Thyroid gland (tissue), 4 donors: ENCODE data around the gene YWHAG. TPM values are rescaled to one million over a fixed set of nuclear protein-coding genes. Genes with fewer than 3 reads are reported as not detected.

Experiments used
- DNase-seq, 2 donors: peaks; one replicate each; pipeline ENCODE4 v3.0.0-alpha.2; 2019
- H3K27ac ChIP-seq, 3 donors: fragments of 200-600 bp; sonication (generic); 1 replicate in 2 of 3; 2 replicates in 1 of 3; pipeline ENCODE4 v1.5.1; 2016 to 2019; ENCODE audit warnings: mild to moderate bottlenecking in 1 of 3, moderate library complexity in 1 of 3
- H3K27me3 ChIP-seq: fragments of 200-600 bp; sonication (generic); one replicate; pipeline ENCODE4 v1.5.1; 2019
- H3K36me3 ChIP-seq, 2 donors: fragments of 200-600 bp; sonication (generic); one replicate each; pipeline ENCODE4 v1.5.1; 2016 to 2019
- H3K4me1 ChIP-seq, 2 donors: fragments of 200-600 bp; sonication (generic); one replicate each; pipeline ENCODE4 v1.5.1; 2017 to 2019
- H3K4me3 ChIP-seq, 3 donors: fragments of 200-600 bp; sonication (generic); replicated peaks in 1 of 3; 1 replicate in 2 of 3; 2 replicates in 1 of 3; pipeline ENCODE4 v1.5.1; 2016; ENCODE audit warnings: mild to moderate bottlenecking in 1 of 3
- H3K9me3 ChIP-seq: fragments of 200-600 bp; sonication (generic); one replicate; pipeline ENCODE4 v1.5.1; 2017
- POLR2A ChIP-seq, 2 donors: fragments of 450-650 bp; IDR thresholded peaks; one replicate each; pipeline ENCODE4 v1.6.1; 2017; ENCODE audit warnings: antibody characterized with exemption in 2 of 2, mild to moderate bottlenecking in 2 of 2, moderate library complexity in 1 of 2
- WGBS, 2 donors: methylation state at CpG; one replicate each; pipeline ENCODE4 v1.1.5; 2017; 5-methylcytosine and 5-hydroxymethylcytosine counted together
- intact Hi-C: fragments of 100-400 bp; cut with DNase I; formaldehyde crosslinking; loops from one replicate; pipeline ENCODE4 v1.15.1; 2023
- total RNA-seq, 4 donors: library from RNA; depleted of rRNA; stranded (reverse); fragments of >200 nt; gene quantifications; one replicate each; pipeline ENCODE4 v1.2.3, GENCODE V29; 2016
- TF ChIP-seq, protein P1 (sequence below), 6 experiments: fragments of 200-600 bp in 3 of 6; fragments of 450-650 bp in 3 of 6; sonication (generic) in 3 of 6; IDR thresholded peaks; one replicate each; pipeline ENCODE4 v1.5.1; 2016 to 2019; ENCODE audit warnings: antibody characterized with exemption in 6 of 6, mild to moderate bottlenecking in 2 of 6, inconsistent platforms in 1 of 6, moderate library complexity in 1 of 6

Gene YWHAG
- total RNA-seq, 4 donors from 2014 or later: 37.4 to 43.4 (median 41.4) TPM

DNA sequence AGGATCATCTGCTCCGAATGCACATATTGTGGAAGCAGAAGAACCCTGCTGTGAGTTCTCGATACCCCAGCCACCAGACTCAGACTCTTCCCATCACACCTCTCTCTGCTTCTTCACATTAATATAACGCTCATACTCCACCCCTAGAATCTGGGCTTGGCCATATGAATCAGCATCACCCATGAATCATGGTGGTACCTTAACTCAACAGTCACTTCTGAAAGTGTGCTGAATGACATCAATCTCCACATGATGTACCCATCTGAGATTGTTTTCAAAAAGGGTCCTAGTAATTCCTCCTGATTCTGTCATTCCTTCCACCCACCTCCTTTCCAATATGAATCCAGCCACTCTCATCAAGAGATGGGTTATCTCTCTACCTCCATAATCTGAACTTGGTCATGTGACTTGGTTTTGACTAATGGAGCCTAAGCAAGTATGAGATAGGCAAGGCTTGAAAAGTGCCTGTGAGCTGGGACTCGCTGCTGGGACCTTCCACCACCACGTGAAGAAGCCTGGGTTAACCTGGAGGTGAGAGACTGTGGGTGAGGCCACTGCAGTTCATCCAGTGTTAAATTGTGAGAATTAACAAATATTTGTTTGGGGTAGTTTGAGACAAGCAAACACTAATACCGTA lies 15.4 kb downstream of the YWHAG start:
- peaks cover 36 to 38% of the 10 kb centered on the region in 2 donors for H3K4me1 ChIP-seq
- H3K36me3 ChIP-seq: peaks cover 28 to 29% of the 10 kb centered on the region in 2 donors
- no peak for DNase-seq
- no peak for TF ChIP-seq POLR2A (IDR thresholded peaks at IDR 0.05)
- TF ChIP-seq, protein P1, sequence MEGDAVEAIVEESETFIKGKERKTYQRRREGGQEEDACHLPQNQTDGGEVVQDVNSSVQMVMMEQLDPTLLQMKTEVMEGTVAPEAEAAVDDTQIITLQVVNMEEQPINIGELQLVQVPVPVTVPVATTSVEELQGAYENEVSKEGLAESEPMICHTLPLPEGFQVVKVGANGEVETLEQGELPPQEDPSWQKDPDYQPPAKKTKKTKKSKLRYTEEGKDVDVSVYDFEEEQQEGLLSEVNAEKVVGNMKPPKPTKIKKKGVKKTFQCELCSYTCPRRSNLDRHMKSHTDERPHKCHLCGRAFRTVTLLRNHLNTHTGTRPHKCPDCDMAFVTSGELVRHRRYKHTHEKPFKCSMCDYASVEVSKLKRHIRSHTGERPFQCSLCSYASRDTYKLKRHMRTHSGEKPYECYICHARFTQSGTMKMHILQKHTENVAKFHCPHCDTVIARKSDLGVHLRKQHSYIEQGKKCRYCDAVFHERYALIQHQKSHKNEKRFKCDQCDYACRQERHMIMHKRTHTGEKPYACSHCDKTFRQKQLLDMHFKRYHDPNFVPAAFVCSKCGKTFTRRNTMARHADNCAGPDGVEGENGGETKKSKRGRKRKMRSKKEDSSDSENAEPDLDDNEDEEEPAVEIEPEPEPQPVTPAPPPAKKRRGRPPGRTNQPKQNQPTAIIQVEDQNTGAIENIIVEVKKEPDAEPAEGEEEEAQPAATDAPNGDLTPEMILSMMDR (IDR thresholded peaks at IDR 0.05): no peak
- no peaks in the 10 kb centered on the region for H3K9me3 ChIP-seq
- H3K27me3 ChIP-seq: no peaks in the 10 kb centered on the region
- H3K27ac ChIP-seq: no peak overlapping the region
- H3K4me3 ChIP-seq: no peak overlapping the region
- 93 to 96% methylated on average over 6 of the region's 6 CpGs for WGBS, 2 donors
- intact Hi-C loops: no loop called here

DNA sequence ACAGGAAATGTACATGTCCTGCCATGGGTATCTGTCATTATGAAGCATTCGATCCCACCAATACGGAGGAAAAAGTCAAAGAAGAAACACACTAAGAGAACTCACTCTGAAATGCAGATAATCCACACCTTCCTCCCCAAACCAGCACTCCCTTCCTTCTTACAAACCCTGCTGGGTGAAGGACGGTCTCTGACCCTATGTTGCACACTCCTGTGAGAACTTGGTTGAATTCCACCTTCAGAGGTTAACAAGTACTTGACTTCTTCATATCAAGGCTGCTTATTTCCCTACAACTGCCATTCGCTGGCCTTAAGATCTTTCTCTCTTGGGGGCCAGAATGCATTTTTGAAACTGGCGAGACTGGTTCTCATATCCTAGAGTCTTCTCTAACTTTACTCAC lies 16.6 kb downstream of the YWHAG start:
- Histone ChIP-seq H3K4me3 (no peak overlapping the region), H3K9me3 (no peaks in the 10 kb centered on the region), H3K4me1 (peaks cover 43 to 48% of the 10 kb centered on the region in 2 donors), H3K36me3 (peaks cover 27 to 28% of the 10 kb centered on the region in 2 donors), H3K27me3 (no peaks in the 10 kb centered on the region), H3K27ac (peak overlapping the region in 1 of 3 donors; percentile 95)
- WGBS, 2 donors: 87 to 90% methylated on average over 5 of the region's 5 CpGs
- TF ChIP-seq POLR2A (IDR thresholded peaks at IDR 0.05): no peak
- TF ChIP-seq, protein P1 (IDR thresholded peaks at IDR 0.05): no peak
- intact Hi-C loops: no loop called here
- no peak for DNase-seq

DNA sequence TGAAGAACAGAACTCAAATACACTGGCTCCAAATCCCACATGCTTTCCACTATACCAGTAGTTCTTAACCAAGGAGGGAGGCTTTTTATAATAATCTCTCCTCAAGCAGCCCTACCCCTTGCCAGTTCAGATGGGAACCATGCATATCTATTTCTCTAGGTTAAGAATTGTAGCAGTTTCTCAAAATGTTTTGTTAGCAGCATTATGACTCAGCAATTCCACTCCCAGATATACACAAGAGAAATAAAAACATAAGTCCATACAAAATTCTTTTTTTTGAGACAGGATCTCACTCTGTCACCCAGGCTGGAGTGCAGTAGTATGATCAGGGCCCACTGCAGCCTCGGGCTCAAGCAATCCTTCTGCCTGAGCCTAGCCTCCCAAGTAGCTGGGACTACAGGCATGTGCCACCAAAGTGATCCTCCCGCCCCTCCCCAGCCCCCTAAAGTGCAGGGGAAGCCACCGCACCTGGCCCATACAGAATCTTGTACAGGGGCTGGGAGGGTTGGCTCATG lies 18.1 kb downstream of the YWHAG start:
- 73 to 82% methylated on average over 3 of the region's 3 CpGs for WGBS, 2 donors
- Histone ChIP-seq H3K27me3 (no peaks in the 10 kb centered on the region), H3K4me1 (peaks cover 43 to 48% of the 10 kb centered on the region in 2 donors), H3K9me3 (no peaks in the 10 kb centered on the region), H3K36me3 (peaks cover 13 to 15% of the 10 kb centered on the region in 2 donors), H3K27ac (peak overlapping the region; percentile 83 to 95 (median 84)), H3K4me3 (no peak overlapping the region)
- peak in 1 of 2 donors; percentile 28 for DNase-seq
- TF ChIP-seq, protein P1 (IDR thresholded peaks at IDR 0.05): no peak
- no peak for TF ChIP-seq POLR2A (IDR thresholded peaks at IDR 0.05)
- intact Hi-C loops: no loop called here

DNA sequence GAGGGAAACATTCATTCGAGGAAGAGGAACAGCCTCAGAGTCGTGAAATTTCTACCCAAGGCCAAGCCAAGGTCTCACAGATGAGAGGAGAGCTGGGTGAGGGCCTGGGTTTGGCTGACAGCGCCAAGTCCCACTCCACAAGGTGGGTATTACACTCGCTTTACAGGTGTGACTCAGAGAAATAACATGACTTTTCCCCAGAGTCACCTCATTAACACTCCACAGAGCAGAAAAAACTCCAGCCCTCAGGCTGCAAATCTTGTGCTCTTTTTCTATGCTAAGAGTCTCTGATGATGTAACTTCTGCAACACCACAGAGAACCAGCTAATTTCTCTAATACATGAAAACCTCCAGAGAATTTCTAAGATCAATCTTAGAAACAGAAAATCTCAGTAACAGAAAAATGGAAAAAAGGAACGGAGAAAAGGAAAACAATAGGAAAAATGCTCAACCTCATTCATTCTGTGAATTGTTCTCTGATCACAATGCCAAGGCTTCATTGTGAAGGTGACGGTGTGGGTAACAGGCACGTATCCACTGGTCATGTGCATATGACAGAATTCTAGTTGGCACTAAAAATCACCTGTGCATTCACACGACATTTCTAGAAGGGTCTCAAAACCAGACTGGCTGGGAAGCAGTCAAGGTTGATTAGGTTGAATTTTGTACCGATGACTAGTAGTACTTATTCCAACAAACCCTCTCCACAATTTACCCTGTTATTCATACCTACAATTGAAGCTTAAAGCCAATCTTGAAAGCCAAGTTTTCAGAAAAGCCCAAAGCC lies 20.3 kb downstream of the YWHAG start:
- Histone ChIP-seq H3K27me3 (no peaks in the 10 kb centered on the region), H3K36me3 (peaks cover 4 to 5% of the 10 kb centered on the region in 2 donors), H3K27ac (peak overlapping the region; percentile 5 to 95 (median 84)), H3K4me3 (no peak overlapping the region), H3K4me1 (peaks cover 52 to 56% of the 10 kb centered on the region in 2 donors), H3K9me3 (no peaks in the 10 kb centered on the region)
- TF ChIP-seq, protein P1 (IDR thresholded peaks at IDR 0.05): no peak
- no peak for TF ChIP-seq POLR2A (IDR thresholded peaks at IDR 0.05)
- DNase-seq: peak; percentile 27 to 55
- WGBS, 2 donors: 50 to 55% methylated on average over 9 of the region's 9 CpGs
- intact Hi-C loops: no loop called here

DNA sequence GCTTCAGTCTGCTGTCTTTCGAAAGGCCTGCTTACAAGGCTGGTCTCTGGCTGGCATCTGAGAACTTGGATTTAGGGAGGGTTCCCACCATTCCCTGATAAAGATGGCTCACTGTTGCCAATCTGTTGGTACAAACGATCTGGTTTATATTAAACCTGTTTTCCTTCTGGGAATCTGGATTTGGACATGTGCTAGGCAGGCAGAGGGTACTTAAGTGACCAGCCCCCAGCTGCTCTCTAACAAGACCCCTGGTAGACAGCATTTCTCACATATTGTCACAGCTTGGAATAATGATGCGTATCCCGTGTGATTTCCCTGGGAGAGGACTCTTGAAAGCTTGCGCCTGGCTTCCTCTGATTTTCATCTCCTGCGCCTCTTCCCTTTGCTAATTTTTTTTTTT lies 21.6 kb downstream of the YWHAG start:
- H3K9me3 ChIP-seq: no peaks in the 10 kb centered on the region
- intact Hi-C loops: no loop called here
- WGBS, 2 donors: 78 to 85% methylated on average over 6 of the region's 6 CpGs

More for the DNA sequence above, 21.6 kb downstream of the YWHAG start:
- TF ChIP-seq, protein P1 (IDR thresholded peaks at IDR 0.05): no peak
- no peak for TF ChIP-seq POLR2A (IDR thresholded peaks at IDR 0.05)
- no peak overlapping the region for H3K4me3 ChIP-seq
- no peak for DNase-seq
- H3K27me3 ChIP-seq: no peaks in the 10 kb centered on the region
- H3K27ac ChIP-seq: peak overlapping the region in 1 of 3 donors; percentile 84
- no peaks in the 10 kb centered on the region for H3K36me3 ChIP-seq
- peaks cover 60 to 67% of the 10 kb centered on the region in 2 donors for H3K4me1 ChIP-seq
